RKO (cell line): ENCODE data around the gene MOV10L1.
"Not testable (repeated sequence)": the region's sequence is repeated elsewhere in the genome, so short reads cannot be mapped to it uniquely, and the experiment has no call there.

Experiments used
- DNase-seq: peaks from one replicate; pipeline ENCODE4 v3.0.0-alpha.2; 2016; ENCODE audit warnings: low spot score

MOV10L1 gene

GRCh38 chr22:50105208-50106100, 15.6 kb downstream of the MOV10L1 start:
- DNase-seq, result no peak

GRCh38 chr22:50107529-50107928, 17.7 kb downstream of the MOV10L1 start:
- no peak for DNase-seq

GRCh38 chr22:50111056-50111455, 21.2 kb downstream of the MOV10L1 start:
- DNase-seq, result no peak

GRCh38 chr22:50112151-50113118, 22.6 kb downstream of the MOV10L1 start:
- DNase-seq, result peak; percentile 26

- no peak for DNase-seq
These were observed 24.6 kb downstream of the MOV10L1 start for GRCh38 chr22:50114221-50115021.

GRCh38 chr22:50115693-50116092, 25.9 kb downstream of the MOV10L1 start:
- no peak for DNase-seq

- DNase-seq, result no peak
These were observed 27.5 kb downstream of the MOV10L1 start for GRCh38 chr22:50117168-50117762.

- no peak for DNase-seq
These were observed 28.3 kb downstream of the MOV10L1 start for GRCh38 chr22:50118129-50118528.

GRCh38 chr22:50118557-50119168, 28.9 kb downstream of the MOV10L1 start:
- DNase-seq, result peak; percentile 65

- DNase-seq, result no peak
These were observed 29.5 kb downstream of the MOV10L1 start for GRCh38 chr22:50119169-50119767.

GRCh38 chr22:50119768-50120251, 30.0 kb downstream of the MOV10L1 start:
- DNase-seq, result no peak

GRCh38 chr22:50121202-50121740, 31.5 kb downstream of the MOV10L1 start:
- DNase-seq, result no peak

- DNase-seq, result no peak
These were observed 33.3 kb downstream of the MOV10L1 start for GRCh38 chr22:50123119-50123518.

- DNase-seq, result no peak
These were observed 35.2 kb downstream of the MOV10L1 start for GRCh38 chr22:50125029-50125428.

GRCh38 chr22:50129121-50129736, 39.4 kb downstream of the MOV10L1 start:
- no peak for DNase-seq

GRCh38 chr22:50131894-50132293, 42.1 kb downstream of the MOV10L1 start:
- DNase-seq, result no peak

- no peak for DNase-seq
These were observed 44.7 kb downstream of the MOV10L1 start for GRCh38 chr22:50134481-50134880.

GRCh38 chr22:50136581-50137015, 46.8 kb downstream of the MOV10L1 start:
- no peak for DNase-seq

GRCh38 chr22:50137277-50137676, 47.5 kb downstream of the MOV10L1 start:
- DNase-seq, result not testable (repeated sequence)

GRCh38 chr22:50138041-50138440, 48.2 kb downstream of the MOV10L1 start:
- no peak for DNase-seq
